A549 (cell line): ENCODE data around the gene FGGY.

Experiments
- ESRRA ChIP-seq: fragments of 150-350 bp; IDR thresholded peaks from 2 replicates; pipeline ENCODE4 v1.6.1; 2014; ENCODE audit warnings: mild to moderate bottlenecking, low read length, borderline replicate concordance
- MAX ChIP-seq: IDR thresholded peaks from 2 replicates; pipeline ENCODE4 v1.6.1; 2012
- MYC ChIP-seq: IDR thresholded peaks from 2 replicates; pipeline ENCODE4 v1.6.1; 2012; ENCODE audit warnings: mild to moderate bottlenecking, inconsistent platforms, low read length, improper control_type of control experiment, borderline replicate concordance
- POLR2A ChIP-seq: IDR thresholded peaks from 2 replicates; pipeline ENCODE4 v1.6.1; 2012; ENCODE audit warnings: mild to moderate bottlenecking, low read length
- SMC3 ChIP-seq: fragments of >200 bp; sonication (Bioruptor Twin); formaldehyde crosslinking; IDR thresholded peaks from 3 replicates; pipeline ENCODE4 v1.6.1; 2018; ENCODE audit warnings: inconsistent platforms
- TF ChIP-seq, protein P1 (sequence below): fragments of >200 bp; sonication (Bioruptor Twin); formaldehyde crosslinking; IDR thresholded peaks from 3 replicates; pipeline ENCODE4 v1.5.1; 2016
- TF ChIP-seq, protein P2 (sequence below): fragments of 200-600 bp; sonication (generic); IDR thresholded peaks from 2 replicates; pipeline ENCODE4 v1.6.1; 2016; ENCODE audit warnings: antibody characterized with exemption, mild to moderate bottlenecking, moderate library complexity

GRCh38 chr1:59564192-59564891, 267.4 kb downstream of the FGGY start:
- TF ChIP-seq SMC3 (no peak), POLR2A (no peak), ESRRA (no peak), MYC (no peak), MAX (no peak)
- TF ChIP-seq, protein P1, sequence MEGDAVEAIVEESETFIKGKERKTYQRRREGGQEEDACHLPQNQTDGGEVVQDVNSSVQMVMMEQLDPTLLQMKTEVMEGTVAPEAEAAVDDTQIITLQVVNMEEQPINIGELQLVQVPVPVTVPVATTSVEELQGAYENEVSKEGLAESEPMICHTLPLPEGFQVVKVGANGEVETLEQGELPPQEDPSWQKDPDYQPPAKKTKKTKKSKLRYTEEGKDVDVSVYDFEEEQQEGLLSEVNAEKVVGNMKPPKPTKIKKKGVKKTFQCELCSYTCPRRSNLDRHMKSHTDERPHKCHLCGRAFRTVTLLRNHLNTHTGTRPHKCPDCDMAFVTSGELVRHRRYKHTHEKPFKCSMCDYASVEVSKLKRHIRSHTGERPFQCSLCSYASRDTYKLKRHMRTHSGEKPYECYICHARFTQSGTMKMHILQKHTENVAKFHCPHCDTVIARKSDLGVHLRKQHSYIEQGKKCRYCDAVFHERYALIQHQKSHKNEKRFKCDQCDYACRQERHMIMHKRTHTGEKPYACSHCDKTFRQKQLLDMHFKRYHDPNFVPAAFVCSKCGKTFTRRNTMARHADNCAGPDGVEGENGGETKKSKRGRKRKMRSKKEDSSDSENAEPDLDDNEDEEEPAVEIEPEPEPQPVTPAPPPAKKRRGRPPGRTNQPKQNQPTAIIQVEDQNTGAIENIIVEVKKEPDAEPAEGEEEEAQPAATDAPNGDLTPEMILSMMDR = no peak
- TF ChIP-seq, protein P2, sequence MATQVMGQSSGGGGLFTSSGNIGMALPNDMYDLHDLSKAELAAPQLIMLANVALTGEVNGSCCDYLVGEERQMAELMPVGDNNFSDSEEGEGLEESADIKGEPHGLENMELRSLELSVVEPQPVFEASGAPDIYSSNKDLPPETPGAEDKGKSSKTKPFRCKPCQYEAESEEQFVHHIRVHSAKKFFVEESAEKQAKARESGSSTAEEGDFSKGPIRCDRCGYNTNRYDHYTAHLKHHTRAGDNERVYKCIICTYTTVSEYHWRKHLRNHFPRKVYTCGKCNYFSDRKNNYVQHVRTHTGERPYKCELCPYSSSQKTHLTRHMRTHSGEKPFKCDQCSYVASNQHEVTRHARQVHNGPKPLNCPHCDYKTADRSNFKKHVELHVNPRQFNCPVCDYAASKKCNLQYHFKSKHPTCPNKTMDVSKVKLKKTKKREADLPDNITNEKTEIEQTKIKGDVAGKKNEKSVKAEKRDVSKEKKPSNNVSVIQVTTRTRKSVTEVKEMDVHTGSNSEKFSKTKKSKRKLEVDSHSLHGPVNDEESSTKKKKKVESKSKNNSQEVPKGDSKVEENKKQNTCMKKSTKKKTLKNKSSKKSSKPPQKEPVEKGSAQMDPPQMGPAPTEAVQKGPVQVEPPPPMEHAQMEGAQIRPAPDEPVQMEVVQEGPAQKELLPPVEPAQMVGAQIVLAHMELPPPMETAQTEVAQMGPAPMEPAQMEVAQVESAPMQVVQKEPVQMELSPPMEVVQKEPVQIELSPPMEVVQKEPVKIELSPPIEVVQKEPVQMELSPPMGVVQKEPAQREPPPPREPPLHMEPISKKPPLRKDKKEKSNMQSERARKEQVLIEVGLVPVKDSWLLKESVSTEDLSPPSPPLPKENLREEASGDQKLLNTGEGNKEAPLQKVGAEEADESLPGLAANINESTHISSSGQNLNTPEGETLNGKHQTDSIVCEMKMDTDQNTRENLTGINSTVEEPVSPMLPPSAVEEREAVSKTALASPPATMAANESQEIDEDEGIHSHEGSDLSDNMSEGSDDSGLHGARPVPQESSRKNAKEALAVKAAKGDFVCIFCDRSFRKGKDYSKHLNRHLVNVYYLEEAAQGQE = no peak
